Activated naive CD4-positive, alpha-beta T cell treated with anti-CD3 and anti-CD28 coated beads for 36 hours (primary cell): ENCODE data around the gene PLK5. TPM values are rescaled to one million over a fixed set of nuclear protein-coding genes. Genes with fewer than 3 reads are reported as not detected.
"Not testable (repeated sequence)": the region's sequence is repeated elsewhere in the genome, so short reads cannot be mapped to it uniquely, and the experiment has no call there.

ENCODE experiments used
- CTCF ChIA-PET: fragments of 350-600 bp; sonication (Branson Sonifier 250); formaldehyde crosslinking; loops from one replicate; lab custom pipeline; 2021; ENCODE audit warnings: antibody characterized with exemption; lab: Charles Lee
- DNase-seq: peaks from one replicate; pipeline ENCODE4 v3.0.0-alpha.2; 2020
- H3K27ac Mint-ChIP-seq: one replicate; pipeline ENCODE4 v1.8.0; 2021; ENCODE audit warnings: mild to moderate bottlenecking, mixed read lengths
- H3K27me3 Mint-ChIP-seq: one replicate; pipeline ENCODE4 v1.8.0; 2021; ENCODE audit warnings: low read depth, mixed read lengths
- H3K36me3 Mint-ChIP-seq: one replicate; pipeline ENCODE4 v1.8.0; 2021; ENCODE audit warnings: low read depth, mixed read lengths
- H3K4me1 Mint-ChIP-seq: one replicate; pipeline ENCODE4 v1.8.0; 2021; ENCODE audit warnings: low read depth, mixed read lengths
- H3K4me3 Mint-ChIP-seq: one replicate; pipeline ENCODE4 v1.8.0; 2021; ENCODE audit warnings: mild to moderate bottlenecking, moderate library complexity, mixed read lengths
- H3K9me3 Mint-ChIP-seq: one replicate; pipeline ENCODE4 v1.8.0; 2021; ENCODE audit warnings: mixed read lengths
- intact Hi-C: fragments of 100-400 bp; cut with micrococcal nuclease; formaldehyde crosslinking; loops from one replicate; pipeline ENCODE4 v1.15.1; 2023
- total RNA-seq, 2 experiments: library from RNA; stranded (reverse); gene quantifications; one replicate each; pipeline ENCODE4 v1.2.3, GENCODE V29; 2021

PLK5 gene
- total RNA-seq, 2 experiments from 2014 or later = not detected

- H3K4me3 Mint-ChIP-seq = no peak overlapping the region
- intact Hi-C loops = no loop called here
- CTCF ChIA-PET = interaction anchor here (0.7 to 1.3 kb wide), 2 partner anchors 133 to 243 kb away, joined by 3 to 4 read pairs; no protein-coding TSS in a partner anchor
- DNase-seq = no peak
- no peaks in the 10 kb centered on the region for H3K9me3 Mint-ChIP-seq
- H3K27me3 Mint-ChIP-seq = peaks cover 23% of the 10 kb centered on the region
- H3K4me1 Mint-ChIP-seq = no peaks in the 10 kb centered on the region
- H3K36me3 Mint-ChIP-seq = no peaks in the 10 kb centered on the region
- no peak overlapping the region for H3K27ac Mint-ChIP-seq
Measured at GRCh38 chr19:1538978-1539377, 15.1 kb downstream of the PLK5 start.

DNA sequence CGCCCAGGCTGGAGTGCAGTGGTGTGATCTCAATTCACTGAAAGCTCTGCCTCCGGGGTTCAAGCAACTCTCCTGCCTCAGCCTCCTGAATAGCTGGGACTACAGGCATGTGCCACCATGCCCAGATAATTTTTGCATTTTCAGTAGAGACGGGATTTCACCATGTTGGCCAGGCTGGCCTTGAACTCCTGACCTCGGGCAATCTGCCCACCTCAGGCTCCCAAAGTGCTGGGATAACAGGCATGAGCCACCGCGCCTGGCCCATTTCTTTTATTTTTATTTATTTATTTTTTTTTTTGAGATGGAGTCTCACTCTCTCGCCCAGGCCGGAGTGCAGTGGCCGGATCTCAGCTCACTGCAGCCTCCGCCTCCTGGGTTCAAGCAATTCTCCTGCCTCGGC is 15.9 kb downstream of the PLK5 start:
- H3K4me1 Mint-ChIP-seq, CTCF ChIA-PET, DNase-seq, H3K27ac Mint-ChIP-seq, H3K9me3 Mint-ChIP-seq, H3K36me3 Mint-ChIP-seq, H3K4me3 Mint-ChIP-seq: not testable (repeated sequence)
- peaks cover 25% of the 10 kb centered on the region for H3K27me3 Mint-ChIP-seq
- intact Hi-C loops = loop anchor here (10.0 kb wide), 1 partner anchor 255 kb away; no protein-coding TSS in a partner anchor

DNA sequence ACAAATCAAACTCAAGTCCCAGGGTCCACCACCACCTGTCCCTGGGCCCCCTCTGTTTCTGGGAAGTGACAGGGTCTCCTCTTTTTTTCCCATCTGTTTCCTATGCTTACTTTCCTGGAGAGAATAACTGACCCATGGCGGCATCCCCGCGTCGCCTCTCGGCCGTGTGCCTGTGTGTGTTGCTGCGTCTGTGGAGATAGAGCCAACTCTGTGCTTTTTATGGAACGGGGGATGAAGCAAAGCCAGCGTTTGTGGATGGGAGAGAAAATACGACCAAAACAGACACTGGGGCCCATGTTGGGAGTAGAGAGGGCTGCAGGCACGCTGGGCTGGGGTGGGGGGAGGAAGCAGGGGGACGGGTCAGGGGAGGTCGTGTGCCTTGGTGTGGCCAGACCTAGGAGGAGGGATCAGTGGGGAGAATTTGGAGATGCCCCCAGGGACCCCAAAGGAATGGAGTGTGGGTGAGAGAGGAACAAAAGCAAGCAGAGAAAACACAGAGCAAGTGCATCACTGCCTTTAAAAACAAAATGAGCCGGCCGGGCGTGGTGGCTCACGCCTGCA is 16.6 kb downstream of the PLK5 start:
- Mint-ChIP-seq H3K27ac (no peak overlapping the region), H3K9me3 (no peaks in the 10 kb centered on the region)
- intact Hi-C loops = loop anchor here (10.0 kb wide), 1 partner anchor 254 kb away; no protein-coding TSS in a partner anchor

GRCh38 chr19:1549332-1549945 is 25.6 kb downstream of the PLK5 start:
- H3K27ac Mint-ChIP-seq = no peak overlapping the region
- no peaks in the 10 kb centered on the region for H3K4me1 Mint-ChIP-seq
- intact Hi-C loops = loop anchor here (10.0 kb wide), 1 partner anchor 245 kb away; no protein-coding TSS in a partner anchor
- CTCF ChIA-PET = no interaction called here
- no peak for DNase-seq
- no peaks in the 10 kb centered on the region for H3K9me3 Mint-ChIP-seq
- no peaks in the 10 kb centered on the region for H3K36me3 Mint-ChIP-seq
- no peak overlapping the region for H3K4me3 Mint-ChIP-seq
- peaks cover 20% of the 10 kb centered on the region for H3K27me3 Mint-ChIP-seq

More for the DNA sequence above, 16.6 kb downstream of the PLK5 start:
- CTCF ChIA-PET = interaction anchor here (0.6 kb wide), 1 partner anchor 8 kb away, joined by 6 read pairs; no protein-coding TSS in a partner anchor
- H3K4me3 Mint-ChIP-seq = no peak overlapping the region
- no peak for DNase-seq
- H3K27me3 Mint-ChIP-seq = peaks cover 23% of the 10 kb centered on the region
- no peaks in the 10 kb centered on the region for H3K4me1 Mint-ChIP-seq
- H3K36me3 Mint-ChIP-seq = no peaks in the 10 kb centered on the region

DNA sequence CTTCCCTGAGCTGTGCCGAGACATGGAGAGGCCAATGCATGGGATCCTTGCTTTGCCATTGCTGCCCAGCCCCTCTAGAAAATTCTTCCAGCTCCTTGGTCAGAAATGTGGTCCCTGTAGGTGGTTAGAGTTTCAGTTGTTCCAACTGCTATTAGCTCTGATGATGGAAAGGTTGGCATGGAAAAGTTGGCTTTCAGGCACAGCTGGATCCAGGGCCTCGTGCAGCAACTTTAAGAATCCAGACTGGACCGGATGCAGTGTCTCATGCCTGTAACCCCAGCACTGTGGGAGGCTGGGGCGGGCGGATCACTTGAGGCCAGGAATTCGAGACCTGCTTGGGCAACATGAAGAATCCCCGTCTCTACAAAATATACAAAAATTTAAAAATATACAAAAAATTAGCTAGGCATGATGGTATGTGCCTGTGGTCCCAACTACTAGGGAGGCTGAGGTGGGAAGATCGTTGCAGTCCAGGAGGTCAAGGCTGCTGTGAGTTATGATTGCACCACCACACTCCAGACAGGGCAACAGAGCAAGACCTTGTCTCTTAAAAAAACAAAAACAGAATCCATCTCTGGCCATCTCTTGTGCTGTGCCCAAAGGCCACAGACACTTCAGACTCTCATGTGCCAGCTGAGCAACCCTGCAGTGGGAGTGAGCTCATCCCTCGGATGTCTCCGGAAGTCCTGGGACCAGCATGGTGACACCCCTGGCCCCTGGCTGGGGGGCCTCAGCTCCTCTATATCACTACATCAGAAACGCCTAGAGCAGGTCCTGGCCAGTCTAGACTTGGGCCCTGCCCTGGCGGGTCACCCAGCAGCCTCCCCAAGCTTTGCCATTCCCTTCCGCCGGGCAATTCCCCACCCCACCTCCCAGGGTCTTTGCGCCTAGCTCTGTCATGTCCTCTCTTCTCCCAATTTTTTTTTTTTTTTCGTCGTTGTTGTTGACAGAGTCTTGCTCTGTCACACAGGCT is 27.5 kb downstream of the PLK5 start:
- H3K9me3 Mint-ChIP-seq = no peaks in the 10 kb centered on the region
- H3K27me3 Mint-ChIP-seq = peaks cover 12% of the 10 kb centered on the region
- H3K4me3 Mint-ChIP-seq = no peak overlapping the region
- H3K27ac Mint-ChIP-seq = no peak overlapping the region
- DNase-seq = no peak
- H3K36me3 Mint-ChIP-seq = no peaks in the 10 kb centered on the region
- CTCF ChIA-PET = interaction anchor here (0.6 kb wide), 1 partner anchor 31 kb away, joined by 3 read pairs; no protein-coding TSS in a partner anchor
- no peaks in the 10 kb centered on the region for H3K4me1 Mint-ChIP-seq
- intact Hi-C loops = no loop called here

DNA sequence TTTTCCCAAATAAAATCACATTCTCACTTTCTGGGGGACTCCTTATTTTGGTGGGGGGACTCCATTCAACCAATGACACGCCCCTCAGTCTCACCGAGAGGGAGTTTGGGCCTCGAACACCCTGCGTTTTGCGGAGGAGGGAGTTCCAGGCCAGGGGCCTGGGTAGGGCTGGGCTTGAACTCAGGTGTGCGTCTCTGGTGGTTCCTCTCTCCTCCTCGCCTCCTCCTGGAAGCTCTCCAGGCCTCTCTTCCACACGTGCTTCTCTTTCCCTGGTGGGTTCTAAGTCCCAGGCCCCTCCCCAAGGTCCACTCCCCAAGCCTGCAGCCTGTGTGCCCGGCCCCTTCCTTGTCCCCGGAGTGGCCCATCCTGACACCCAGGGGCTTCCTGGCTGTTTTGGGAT is 29.5 kb downstream of the PLK5 start:
- Mint-ChIP-seq H3K36me3 (no peaks in the 10 kb centered on the region), H3K4me3 (no peak overlapping the region), H3K9me3 (no peaks in the 10 kb centered on the region), H3K4me1 (no peaks in the 10 kb centered on the region), H3K27me3 (peaks cover 4% of the 10 kb centered on the region), H3K27ac (no peak overlapping the region)
- intact Hi-C loops = no loop called here
- CTCF ChIA-PET = interaction anchor here (0.6 kb wide), 1 partner anchor 228 kb away, joined by 3 read pairs; no protein-coding TSS in a partner anchor
- DNase-seq = no peak

DNA sequence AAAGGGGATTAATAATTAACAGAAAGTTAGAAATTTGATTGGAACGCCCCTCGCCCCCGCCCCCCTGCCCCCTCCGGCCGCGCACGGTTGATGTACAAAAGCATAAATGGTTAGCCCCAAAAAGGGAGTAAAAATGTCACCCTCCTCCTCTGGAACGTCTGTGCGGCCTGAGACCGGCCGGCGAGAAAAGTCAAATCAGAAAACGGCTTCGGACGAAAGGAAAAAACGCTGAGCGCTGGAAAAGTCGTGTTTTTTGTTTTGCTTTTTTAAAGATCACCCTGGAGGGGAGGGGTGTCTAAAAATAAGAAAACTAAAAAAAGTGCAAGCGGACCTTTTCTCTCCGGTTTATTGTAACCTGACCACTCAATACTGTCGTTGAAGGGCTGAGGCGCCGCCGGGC is 31.1 kb downstream of the PLK5 start:
- CTCF ChIA-PET = no interaction called here
- Mint-ChIP-seq H3K9me3 (no peaks in the 10 kb centered on the region), H3K27ac (no peak overlapping the region), H3K36me3 (no peaks in the 10 kb centered on the region), H3K27me3 (peaks cover 4% of the 10 kb centered on the region), H3K4me3 (no peak overlapping the region), H3K4me1 (no peaks in the 10 kb centered on the region)
- DNase-seq = no peak
- intact Hi-C loops = no loop called here

- no peaks in the 10 kb centered on the region for H3K36me3 Mint-ChIP-seq
- H3K27ac Mint-ChIP-seq = no peak overlapping the region
- no peaks in the 10 kb centered on the region for H3K4me1 Mint-ChIP-seq
- DNase-seq = no peak
- CTCF ChIA-PET = no interaction called here
- H3K27me3 Mint-ChIP-seq = peaks cover 4% of the 10 kb centered on the region
- intact Hi-C loops = no loop called here
- no peak overlapping the region for H3K4me3 Mint-ChIP-seq
- no peaks in the 10 kb centered on the region for H3K9me3 Mint-ChIP-seq
Measured at GRCh38 chr19:1555487-1556389, 31.9 kb downstream of the PLK5 start.

GRCh38 chr19:1556390-1557070 is 32.7 kb downstream of the PLK5 start:
- Mint-ChIP-seq H3K4me1 (no peaks in the 10 kb centered on the region), H3K27ac (no peak overlapping the region), H3K9me3 (no peaks in the 10 kb centered on the region), H3K27me3 (peaks cover 4% of the 10 kb centered on the region), H3K36me3 (no peaks in the 10 kb centered on the region), H3K4me3 (no peak overlapping the region)
- no peak for DNase-seq
- intact Hi-C loops = no loop called here
- CTCF ChIA-PET = no interaction called here

DNA sequence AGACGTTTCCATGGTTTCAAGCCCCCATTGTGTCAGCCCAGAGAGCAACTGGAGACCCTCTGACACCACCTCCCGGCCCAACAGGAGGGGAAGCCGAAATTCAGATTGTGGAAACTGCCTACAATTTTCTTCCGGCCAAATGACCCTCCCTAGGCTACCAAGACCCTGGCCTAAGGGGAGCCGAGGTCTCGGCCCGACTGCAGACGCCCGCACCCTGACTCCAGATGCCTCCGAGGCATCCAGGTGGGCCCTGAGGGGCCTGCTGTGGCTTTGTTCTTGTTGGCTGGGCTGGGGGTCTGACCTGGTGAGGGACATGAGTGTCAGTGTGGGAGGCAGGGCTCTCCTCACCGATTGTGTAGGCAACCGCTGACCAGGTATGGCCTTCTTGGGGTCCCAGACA is 34.7 kb downstream of the PLK5 start:
- H3K4me3 Mint-ChIP-seq = no peak overlapping the region
- DNase-seq = no peak
- no peaks in the 10 kb centered on the region for H3K4me1 Mint-ChIP-seq
- no peaks in the 10 kb centered on the region for H3K9me3 Mint-ChIP-seq
- no peak overlapping the region for H3K27ac Mint-ChIP-seq
- intact Hi-C loops = no loop called here
- H3K36me3 Mint-ChIP-seq = no peaks in the 10 kb centered on the region
- CTCF ChIA-PET = no interaction called here
- no peaks in the 10 kb centered on the region for H3K27me3 Mint-ChIP-seq

DNA sequence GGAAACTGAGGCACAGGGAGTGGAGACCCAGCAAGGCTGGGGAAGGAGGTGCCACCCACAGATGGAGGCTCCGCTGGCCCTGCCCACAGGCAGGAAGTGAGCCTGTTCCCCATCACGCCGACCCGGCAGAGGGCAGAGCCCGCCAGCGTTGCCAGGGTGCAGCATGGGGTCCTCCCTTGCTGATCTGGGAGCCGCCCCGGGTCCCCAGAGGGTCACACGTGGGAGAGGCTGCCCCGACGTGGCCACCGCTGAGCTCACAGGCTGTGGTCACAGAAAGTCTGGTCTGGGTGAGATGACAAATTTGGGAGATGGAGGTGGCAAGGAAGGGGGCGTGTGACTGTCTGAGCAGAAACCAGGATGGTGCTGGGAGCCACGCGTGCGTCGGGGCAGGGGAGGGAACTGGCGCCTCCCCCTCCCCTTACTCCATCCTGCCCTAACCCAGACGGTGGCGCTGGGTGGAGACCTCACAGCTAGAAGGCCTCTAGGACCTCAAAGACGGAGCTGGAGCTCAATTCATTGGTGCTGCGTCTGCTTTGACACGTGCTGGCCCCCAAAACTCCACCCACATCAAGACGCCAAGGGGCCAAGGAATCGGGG is 36.5 kb downstream of the PLK5 start:
- Mint-ChIP-seq H3K4me3 (no peak overlapping the region), H3K36me3 (no peaks in the 10 kb centered on the region), H3K9me3 (no peaks in the 10 kb centered on the region), H3K4me1 (no peaks in the 10 kb centered on the region), H3K27me3 (no peaks in the 10 kb centered on the region), H3K27ac (no peak overlapping the region)
- CTCF ChIA-PET = interaction anchor here (0.7 kb wide), 1 partner anchor 14 kb away, joined by 3 read pairs; no protein-coding TSS in a partner anchor
- DNase-seq = no peak
- intact Hi-C loops = no loop called here
